Measurements from ENCODE around the gene MRPL20. TPM values are rescaled to one million over a fixed set of nuclear protein-coding genes. Genes with fewer than 3 reads are reported as not detected.
A peak's percentile ranks its signal among the peaks of the same experiment; 100 is the strongest.
"Not testable (repeated sequence)": the region's sequence is repeated elsewhere in the genome, so short reads cannot be mapped to it uniquely, and the experiment has no call there.

Gene MRPL20
- total RNA-seq: 75.6 TPM

DNA sequence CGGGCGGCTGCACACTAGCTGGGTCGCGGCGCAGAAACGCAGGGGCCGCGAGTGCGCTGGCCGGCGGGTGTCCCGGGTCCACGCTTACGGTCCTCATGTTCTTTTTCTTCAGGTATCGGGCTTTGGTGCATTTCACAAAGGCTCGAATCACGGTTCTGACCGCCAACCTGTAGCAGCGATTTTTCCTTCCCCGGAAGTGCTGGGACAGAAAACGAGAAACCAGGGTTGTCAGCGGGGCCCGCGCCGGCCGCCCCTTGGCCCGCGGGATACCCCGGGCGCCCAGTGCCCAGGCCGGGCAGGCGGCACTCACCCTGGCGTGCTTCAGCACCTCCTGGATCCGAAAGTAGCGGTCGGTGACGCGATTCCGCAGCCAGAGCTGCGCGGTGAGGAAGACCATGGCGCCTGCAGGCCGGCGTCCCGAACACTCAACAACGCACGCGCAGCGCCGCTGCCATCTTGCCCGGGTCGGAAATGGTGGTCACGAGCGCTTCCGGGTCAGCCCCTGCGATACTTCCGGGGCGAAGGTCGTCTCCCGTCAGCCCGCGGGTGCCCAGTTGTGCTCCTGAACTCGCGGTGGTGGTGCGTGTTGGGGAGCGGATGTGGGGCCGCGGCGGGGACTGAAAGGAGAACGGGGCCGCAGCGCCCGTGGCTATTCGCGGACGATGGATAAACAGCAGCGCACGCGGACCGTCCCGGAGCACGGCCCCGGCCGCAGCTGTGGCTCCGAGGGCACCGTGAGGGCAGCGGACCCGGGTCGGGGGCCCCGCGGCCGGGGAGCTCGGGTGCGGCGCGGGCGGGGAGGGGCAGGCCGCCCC is at the start of gene MRPL20:
TSS of gene MRPL20 (minus strand) at position 473 of the 815 bp plus-strand sequence. CDS start at position 397, 76 bp downstream.
- intact Hi-C loops (cut with DNase I): no loop called here
- peak; percentile 99 for ATAC-seq
- peak; percentile 97 for DNase-seq (ENCODE audit: low spot score)

DNA sequence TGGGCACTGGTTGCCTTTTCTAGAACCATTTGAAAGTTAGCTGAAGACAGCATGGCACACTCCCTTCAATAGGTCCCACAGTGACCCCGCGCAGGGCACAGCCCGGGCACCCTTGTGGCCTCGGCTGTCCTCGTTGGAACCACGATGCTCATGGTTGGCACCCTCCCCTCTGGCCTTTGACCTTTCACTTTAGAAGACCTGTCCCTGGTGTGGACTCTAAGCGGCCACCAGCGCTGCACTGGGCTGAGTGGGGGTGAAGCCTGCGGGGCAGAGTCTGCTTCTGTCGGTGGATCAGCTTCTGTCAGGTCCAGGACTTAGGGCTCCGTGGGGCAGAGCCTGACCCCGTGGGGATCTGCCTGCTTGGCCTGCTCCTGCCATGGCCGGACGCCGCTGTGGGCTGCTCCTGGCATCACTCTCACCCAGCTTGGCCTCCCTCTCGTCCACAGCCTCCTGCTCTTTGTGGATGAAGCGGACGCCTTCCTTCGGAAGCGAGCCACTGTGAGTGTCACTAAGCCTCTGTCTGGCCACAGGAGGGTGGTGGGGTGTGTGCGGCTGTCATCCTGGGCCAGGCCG is 49.7 kb upstream of the MRPL20 start:
- ATAC-seq; DNase-seq (ENCODE audit: low spot score); intact Hi-C loops (cut with DNase I): not testable (repeated sequence)

- intact Hi-C loops (cut with DNase I); ATAC-seq; DNase-seq (ENCODE audit: low spot score): not testable (repeated sequence)
These were observed 48.8 kb upstream of the MRPL20 start for GRCh38 chr1:1455934-1456333.

DNA sequence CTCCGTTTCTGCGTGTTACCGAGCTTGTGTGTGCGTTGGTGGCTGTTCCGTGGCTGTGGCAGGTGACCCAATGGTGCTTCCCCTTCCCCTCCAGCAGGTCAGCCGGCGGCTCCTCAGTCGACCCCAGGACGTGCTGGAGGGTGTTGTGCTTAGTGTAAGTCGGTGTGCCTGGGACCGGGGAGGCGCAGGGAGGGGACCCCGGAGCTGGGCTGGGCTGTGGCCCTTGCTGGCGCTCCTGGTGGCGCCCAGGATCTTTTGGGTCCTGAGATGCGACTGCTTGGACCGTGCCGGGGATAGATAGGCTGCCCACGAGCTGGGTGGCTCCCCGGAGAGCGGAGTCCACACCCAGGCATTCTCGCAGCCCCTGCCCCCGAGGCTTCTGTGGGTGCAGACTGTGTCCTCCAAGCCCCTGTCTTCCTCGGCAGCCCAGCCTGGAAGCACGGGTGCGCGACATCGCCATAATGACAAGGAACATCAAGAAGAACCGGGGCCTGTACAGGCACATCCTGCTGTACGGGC is 48.3 kb upstream of the MRPL20 start:
- ATAC-seq: no peak
- DNase-seq (ENCODE audit: low spot score): no peak
- intact Hi-C loops (cut with DNase I): no loop called here

GRCh38 chr1:1454286-1455056 is 47.4 kb upstream of the MRPL20 start:
- intact Hi-C loops (cut with DNase I); DNase-seq (ENCODE audit: low spot score); ATAC-seq: not testable (repeated sequence)

GRCh38 chr1:1452882-1453281 is 45.8 kb upstream of the MRPL20 start:
- intact Hi-C loops (cut with DNase I): no loop called here
- no peak for DNase-seq (ENCODE audit: low spot score)
- ATAC-seq: no peak

DNA sequence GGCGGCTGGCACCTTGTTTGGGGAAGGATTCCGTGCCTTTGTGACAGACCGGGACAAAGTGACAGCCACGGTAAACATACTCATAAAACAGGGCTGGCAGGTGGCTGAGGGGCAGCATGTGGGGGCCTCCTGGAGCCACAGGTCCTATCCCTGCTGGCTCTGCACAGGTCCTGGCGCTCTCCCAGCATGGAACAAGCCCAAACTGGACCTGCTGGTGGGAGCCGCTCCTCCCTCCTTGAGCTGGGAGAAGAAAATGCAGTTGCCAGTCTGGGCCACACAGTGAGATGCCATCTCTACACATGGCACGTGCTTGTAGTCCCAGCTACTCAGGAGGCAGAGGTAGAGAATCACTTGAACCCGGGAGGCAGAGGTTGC is 45.3 kb upstream of the MRPL20 start:
- ATAC-seq; intact Hi-C loops (cut with DNase I); DNase-seq (ENCODE audit: low spot score): not testable (repeated sequence)

GRCh38 chr1:1451696-1452364 is 44.7 kb upstream of the MRPL20 start:
- ATAC-seq (no peak), DNase-seq (ENCODE audit: low spot score) (no peak)
- intact Hi-C loops (cut with DNase I): no loop called here

GRCh38 chr1:1450616-1451015 is 43.5 kb upstream of the MRPL20 start:
- DNase-seq (ENCODE audit: low spot score); ATAC-seq; intact Hi-C loops (cut with DNase I): not testable (repeated sequence)

DNA sequence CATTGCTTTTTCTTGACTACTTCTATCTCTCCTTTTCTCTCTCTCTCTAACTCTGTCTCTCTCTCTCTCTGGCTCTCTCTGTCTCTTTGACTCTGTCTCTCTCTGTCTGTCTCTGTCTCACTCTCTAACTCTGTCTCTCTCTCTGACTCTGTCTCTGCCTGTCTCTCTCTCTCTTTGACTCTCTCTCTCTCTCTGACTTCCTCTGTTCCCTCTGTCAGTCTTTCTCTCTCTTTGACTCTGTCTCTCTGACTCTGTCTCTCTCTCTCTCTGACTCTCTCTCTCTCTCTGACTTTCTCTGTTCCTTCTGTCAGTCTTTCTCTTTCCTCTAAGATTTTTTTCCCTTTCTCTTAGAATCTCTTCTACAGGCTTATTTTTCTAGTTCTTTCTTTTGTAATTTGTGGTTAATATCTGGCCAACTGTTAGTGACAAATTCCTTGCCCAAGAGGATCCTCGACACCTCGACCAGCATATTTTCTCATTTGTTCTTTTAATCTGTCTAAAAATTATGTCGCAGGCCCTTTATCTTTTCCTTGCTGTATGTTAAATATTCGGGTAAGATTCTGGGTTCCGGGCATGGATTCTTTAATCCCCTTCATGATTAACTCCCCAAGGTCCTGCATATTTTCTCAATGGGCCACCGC is 42.1 kb upstream of the MRPL20 start, which contains the start of gene ATAD3C:
TSS of gene ATAD3C (plus strand) at position 591 of the 641 bp plus-strand sequence. CDS start 995 bp downstream, outside the sequence.
- no peak for ATAC-seq

DNA sequence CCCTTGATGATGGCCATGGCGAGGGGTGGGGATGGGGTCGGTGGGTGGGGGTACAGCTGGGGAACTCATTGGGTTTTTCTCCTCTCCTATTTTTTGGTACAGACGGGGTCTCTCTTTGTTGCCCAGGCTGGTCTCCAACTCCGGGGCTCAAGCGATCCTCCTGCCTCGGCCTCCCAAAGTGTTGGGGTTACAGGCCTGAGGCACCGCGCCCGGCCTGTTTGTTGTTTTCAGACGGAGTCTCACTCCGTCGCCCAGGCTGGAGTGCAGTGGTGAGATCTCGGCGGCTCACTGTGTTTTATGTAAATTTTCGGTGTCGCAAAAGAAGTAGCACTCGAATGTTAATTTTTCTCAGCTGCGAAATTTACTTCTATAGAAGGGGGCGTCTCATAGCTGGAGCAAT is 39.5 kb upstream of the MRPL20 start:
- DNase-seq (ENCODE audit: low spot score); intact Hi-C loops (cut with DNase I); ATAC-seq: not testable (repeated sequence)

More for the DNA sequence above, 42.1 kb upstream of the MRPL20 start, which contains the start of gene ATAD3C:
- DNase-seq (ENCODE audit: low spot score): no peak
- intact Hi-C loops (cut with DNase I): no loop called here

- intact Hi-C loops (cut with DNase I): no loop called here
These were observed 35.1 kb upstream of the MRPL20 start for GRCh38 chr1:1442069-1442770.

GRCh38 chr1:1441002-1441888 is 34.2 kb upstream of the MRPL20 start:
- DNase-seq (ENCODE audit: low spot score) (peak; percentile 80), ATAC-seq (peak; percentile 82)
- intact Hi-C loops (cut with DNase I): no loop called here

More at GRCh38 chr1:1442069-1442770, 35.1 kb upstream of the MRPL20 start:
- ATAC-seq (no peak), DNase-seq (ENCODE audit: low spot score) (no peak)

DNA sequence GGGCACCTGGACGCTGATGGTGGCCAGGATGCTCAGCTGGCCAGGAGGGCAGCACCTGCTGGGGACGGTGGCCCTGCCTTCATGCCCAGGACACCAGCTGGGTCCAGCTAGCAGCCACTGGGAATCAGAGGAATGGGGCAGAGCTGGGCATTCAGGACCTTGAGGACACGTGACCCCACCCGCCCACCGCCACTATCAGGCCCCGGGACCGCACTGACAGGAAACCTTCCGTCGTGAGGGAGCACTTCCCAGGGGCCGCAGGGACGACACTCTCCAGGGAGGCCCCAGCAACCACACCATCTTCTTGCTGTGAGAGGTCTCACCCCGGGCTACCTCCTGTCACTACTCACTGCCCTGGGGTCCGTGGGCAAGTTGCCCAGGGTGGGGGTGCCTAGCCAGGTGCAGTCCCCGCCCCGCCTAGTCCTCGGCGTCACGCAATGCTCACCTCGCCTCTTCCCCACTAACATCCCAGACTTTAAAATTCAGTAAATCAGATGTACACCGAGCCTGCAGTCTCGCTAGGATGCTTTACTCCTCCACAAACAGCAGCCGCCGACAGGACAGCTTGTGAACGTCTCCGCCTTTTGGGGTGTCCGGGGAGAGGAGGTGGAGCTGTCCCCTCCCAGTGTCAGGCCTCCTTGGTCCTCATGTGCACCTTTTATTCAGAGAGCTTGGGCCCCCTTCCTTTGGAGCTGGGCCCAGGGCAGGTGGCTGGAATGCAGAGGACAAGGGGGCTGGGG is 33.3 kb upstream of the MRPL20 start:
- no peak for ATAC-seq
- intact Hi-C loops (cut with DNase I): no loop called here
- no peak for DNase-seq (ENCODE audit: low spot score)

GRCh38 chr1:1439546-1440261 is 32.6 kb upstream of the MRPL20 start:
- intact Hi-C loops (cut with DNase I): no loop called here
- DNase-seq (ENCODE audit: low spot score) (no peak), ATAC-seq (no peak)
